H9 (cell line): Measurements from ENCODE around the gene IGFL4. TPM values are rescaled to one million over a fixed set of nuclear protein-coding genes. Genes with fewer than 3 reads are reported as not detected.

ENCODE experiments used
- DNase-seq: peaks from one replicate; pipeline ENCODE4 v3.0.0-alpha.2; 2017
- H2AFZ ChIP-seq: one replicate; pipeline ENCODE4 v1.6.1; 2013; ENCODE audit warnings: mild to moderate bottlenecking, low read length, control low read depth, moderate library complexity
- H2AK5ac ChIP-seq: 2 replicates; pipeline ENCODE4 v1.6.1; 2013; ENCODE audit warnings: low read length, control low read depth, mixed read lengths; ENCODE audit not compliant: insufficient read length
- H2BK120ac ChIP-seq: one replicate; pipeline ENCODE4 v1.6.1; 2013; ENCODE audit warnings: low read depth, mild to moderate bottlenecking, low read length, control low read depth, inconsistent platforms; ENCODE audit not compliant: poor library complexity, severe bottlenecking
- H2BK12ac ChIP-seq: 2 replicates; pipeline ENCODE4 v1.6.1; 2013; ENCODE audit warnings: low read length, control low read depth, mixed read lengths, low read depth; ENCODE audit not compliant: insufficient read length
- H2BK15ac ChIP-seq: 2 replicates; pipeline ENCODE4 v1.6.1; 2013; ENCODE audit warnings: low read depth, low read length, control low read depth
- H2BK20ac ChIP-seq: one replicate; pipeline ENCODE4 v1.6.1; 2013; ENCODE audit warnings: low read depth, mild to moderate bottlenecking, low read length, control low read depth, inconsistent platforms; ENCODE audit not compliant: poor library complexity, severe bottlenecking
- H2BK5ac ChIP-seq: 2 replicates; pipeline ENCODE4 v1.6.1; 2013; ENCODE audit warnings: low read length, control low read depth, mixed read lengths; ENCODE audit not compliant: insufficient read length
- H3K14ac ChIP-seq: 2 replicates; pipeline ENCODE4 v1.6.1; 2013; ENCODE audit warnings: low read length, control low read depth; ENCODE audit not compliant: insufficient read depth
- H3K18ac ChIP-seq: 2 replicates; pipeline ENCODE4 v1.6.1; 2013; ENCODE audit warnings: low read depth, mild to moderate bottlenecking, mixed read lengths, low read length, control low read depth; ENCODE audit not compliant: insufficient read length
- H3K23ac ChIP-seq: 2 replicates; pipeline ENCODE4 v1.6.1; 2013; ENCODE audit warnings: low read length, control low read depth, mixed read lengths, low read depth; ENCODE audit not compliant: insufficient read length
- H3K23me2 ChIP-seq: 2 replicates; pipeline ENCODE4 v1.6.1; 2013; ENCODE audit warnings: low read depth, mild to moderate bottlenecking, mixed read lengths, low read length, control low read depth; ENCODE audit not compliant: insufficient read length, poor library complexity, severe bottlenecking
- H3K27ac ChIP-seq: 2 replicates; pipeline ENCODE4 v1.5.1; 2013; ENCODE audit warnings: low read length, control low read depth, mixed read lengths, low read depth; ENCODE audit not compliant: insufficient read length
- H3K27me3 ChIP-seq: 2 replicates; pipeline ENCODE4 v1.6.1; 2013; ENCODE audit warnings: low read length, control low read depth, inconsistent platforms; ENCODE audit not compliant: insufficient read depth
- H3K4ac ChIP-seq: 2 replicates; pipeline ENCODE4 v1.6.1; 2013; ENCODE audit warnings: low read depth, mild to moderate bottlenecking, control low read depth, inconsistent platforms, low read length, moderate library complexity
- H3K4me1 ChIP-seq: 2 replicates; pipeline ENCODE4 v1.6.1; 2013; ENCODE audit warnings: low read length, control low read depth, inconsistent platforms; ENCODE audit not compliant: insufficient read depth
- H3K4me2 ChIP-seq: 2 replicates; pipeline ENCODE4 v1.6.1; 2013; ENCODE audit warnings: low read length, control low read depth, mixed read lengths; ENCODE audit not compliant: insufficient read length, insufficient read depth
- H3K56ac ChIP-seq: 2 replicates; pipeline ENCODE4 v1.6.1; 2013; ENCODE audit warnings: low read depth, mild to moderate bottlenecking, mixed read lengths, low read length, control low read depth; ENCODE audit not compliant: insufficient read length
- H3K79me1 ChIP-seq: 2 replicates; pipeline ENCODE4 v1.6.1; 2013; ENCODE audit warnings: low read depth, mild to moderate bottlenecking, moderate library complexity, low read length, control low read depth, inconsistent platforms; ENCODE audit not compliant: insufficient read depth, poor library complexity, severe bottlenecking
- H3K79me2 ChIP-seq: 2 replicates; pipeline ENCODE4 v1.6.1; 2013; ENCODE audit warnings: low read length, control low read depth, inconsistent platforms; ENCODE audit not compliant: insufficient read depth
- H3K9ac ChIP-seq: 2 replicates; pipeline ENCODE4 v1.6.1; 2013; ENCODE audit warnings: low read length, control low read depth, mixed read lengths; ENCODE audit not compliant: insufficient read length; ENCODE audit errors: extremely low read depth
- H3K9me3 ChIP-seq: one replicate; pipeline ENCODE4 v1.6.1; 2013; ENCODE audit warnings: low read depth, low read length, inconsistent platforms; ENCODE audit not compliant: control insufficient read depth
- H3T11ph ChIP-seq: one replicate; pipeline ENCODE4 v1.6.1; 2013; ENCODE audit warnings: mild to moderate bottlenecking, low read length, control low read depth, inconsistent platforms
- H4K20me1 ChIP-seq: one replicate; pipeline ENCODE4 v1.6.1; 2013; ENCODE audit not compliant: control insufficient read depth, insufficient read length, insufficient read depth
- H4K5ac ChIP-seq: 2 replicates; pipeline ENCODE4 v1.6.1; 2013; ENCODE audit warnings: low read depth, mild to moderate bottlenecking, mixed read lengths, low read length, control low read depth; ENCODE audit not compliant: insufficient read length
- H4K8ac ChIP-seq: replicated peaks from 2 replicates; pipeline ENCODE4 v1.6.1; 2013; ENCODE audit warnings: low read length, control low read depth, mixed read lengths, low read depth; ENCODE audit not compliant: insufficient read length
- H4K91ac ChIP-seq: 2 replicates; pipeline ENCODE4 v1.6.1; 2013; ENCODE audit warnings: low read depth, mild to moderate bottlenecking, moderate library complexity, mixed read lengths, low read length, control low read depth; ENCODE audit not compliant: insufficient read length
- H3K27ac Mint-ChIP-seq, 3 experiments: 2 replicates in 2 of 3; 3 replicates in 1 of 3; pipeline ENCODE4 v1.8.0; 2020 to 2021; ENCODE audit warnings: mixed read lengths in 3 of 3, mild to moderate bottlenecking in 1 of 3, moderate library complexity in 1 of 3
- H3K27me3 Mint-ChIP-seq: 2 replicates; pipeline ENCODE4 v1.8.0; 2021; ENCODE audit warnings: low read depth, mild to moderate bottlenecking, moderate library complexity, mixed read lengths
- H3K36me3 Mint-ChIP-seq, 3 experiments: 2 replicates in 2 of 3; 3 replicates in 1 of 3; pipeline ENCODE4 v1.8.0; 2020 to 2021; ENCODE audit warnings: low read depth in 3 of 3, mixed read lengths in 3 of 3; ENCODE audit not compliant: insufficient read depth in 1 of 3
- H3K4me1 Mint-ChIP-seq, 2 experiments: 2 replicates each; pipeline ENCODE4 v1.8.0; 2020; ENCODE audit warnings: mixed read lengths in 2 of 2
- H3K4me3 Mint-ChIP-seq, 2 experiments: 2 replicates in 1 of 2; 3 replicates in 1 of 2; pipeline ENCODE4 v1.8.0; 2020 to 2021; ENCODE audit warnings: mild to moderate bottlenecking in 2 of 2, mixed read lengths in 2 of 2, moderate library complexity in 1 of 2
- H3K9me3 Mint-ChIP-seq, 2 experiments: 2 replicates in 1 of 2; 3 replicates in 1 of 2; pipeline ENCODE4 v1.8.0; 2020; ENCODE audit warnings: mild to moderate bottlenecking in 2 of 2, mixed read lengths in 2 of 2, moderate library complexity in 1 of 2
- WGBS: extraction: QIAGEN DNeasy Blood & Tissue Kit; methylation state at CpG from one replicate; pipeline ENCODE4 v1.1.7; 2013; ENCODE audit warnings: missing lambda C conversion rate, low lambda C conversion rate, mixed read lengths; ENCODE audit not compliant: insufficient read length; ENCODE audit errors: extremely low coverage; 5-methylcytosine and 5-hydroxymethylcytosine counted together
- total RNA-seq: library from RNA; stranded (reverse); gene quantifications from 2 replicates; pipeline ENCODE4 v1.2.1, GENCODE V29; 2021
- TF ChIP-seq, protein P1 (sequence below): fragments of 200-600 bp; sonication (generic); conservative IDR thresholded peaks from 3 replicates; pipeline ENCODE4 v1.8.0; 2021; ENCODE audit warnings: antibody characterized with exemption, mild to moderate bottlenecking

The IGFL4 gene
- total RNA-seq, 1 experiment from 2014 or later = 0.33 TPM

DNA sequence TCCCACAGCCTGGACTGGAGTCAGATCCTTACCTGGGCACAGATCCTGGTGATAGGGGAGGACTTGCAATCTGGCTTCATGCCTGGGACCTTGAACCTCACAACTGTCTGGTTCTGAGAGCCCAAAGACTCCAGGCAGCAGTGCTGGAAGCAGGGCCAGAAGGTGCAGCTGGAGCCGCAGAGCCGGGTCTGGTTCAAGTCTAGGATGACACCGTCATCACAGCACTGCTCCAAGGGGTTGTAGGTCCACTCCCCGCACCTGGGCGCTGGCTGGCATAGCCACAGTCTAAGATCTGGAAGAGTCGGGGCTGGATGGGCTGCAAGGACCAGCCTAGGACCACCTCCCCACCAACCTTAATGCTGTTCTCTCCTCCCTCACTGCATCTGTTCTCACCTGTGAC is 677 bp downstream of the IGFL4 start:
- Histone ChIP-seq H2BK12ac (no peak overlapping the region), H3K27ac (no peak overlapping the region), H2BK20ac (no peak overlapping the region), H4K20me1 (no peaks in the 10 kb centered on the region), H3K18ac (no peak overlapping the region), H3K4ac (no peak overlapping the region), H2BK120ac (no peak overlapping the region), H3K9me3 (peaks cover 5% of the 10 kb centered on the region), H3K4me1 (no peaks in the 10 kb centered on the region), H3K79me1 (no peaks in the 10 kb centered on the region), H3K14ac (no peak overlapping the region), H2BK15ac (no peak overlapping the region), H3K9ac (no peak overlapping the region), H3T11ph (no peak overlapping the region), H3K23me2 (no peaks in the 10 kb centered on the region), H3K79me2 (no peaks in the 10 kb centered on the region), H2AFZ (no peak overlapping the region), H3K23ac (no peak overlapping the region), H3K27me3 (no peaks in the 10 kb centered on the region), H4K91ac (no peak overlapping the region), H3K4me2 (no peak overlapping the region), H2AK5ac (no peak overlapping the region), H2BK5ac (no peak overlapping the region), H3K56ac (no peak overlapping the region), H4K8ac (no peak overlapping the region), H4K5ac (no peak overlapping the region)
- no peak for DNase-seq
- Mint-ChIP-seq H3K4me3 (no peak overlapping the region), H3K27me3 (peaks cover 58% of the 10 kb centered on the region), H3K4me1 (peaks cover 0 to 7% of the 10 kb centered on the region in 2 experiments; a peak in 2 of 4 replicates), H3K9me3 (peaks cover 34 to 53% of the 10 kb centered on the region in 2 experiments), H3K27ac (no peak overlapping the region; a peak in 1 of 7 replicates), H3K36me3 (peaks cover 0 to 8% (median 6%) of the 10 kb centered on the region in 3 experiments; a peak in 6 of 7 replicates)
- no CpG with 5 or more reads among the region's 6 CpGs for whole genome bisulfite sequencing
- TF ChIP-seq, protein P1, sequence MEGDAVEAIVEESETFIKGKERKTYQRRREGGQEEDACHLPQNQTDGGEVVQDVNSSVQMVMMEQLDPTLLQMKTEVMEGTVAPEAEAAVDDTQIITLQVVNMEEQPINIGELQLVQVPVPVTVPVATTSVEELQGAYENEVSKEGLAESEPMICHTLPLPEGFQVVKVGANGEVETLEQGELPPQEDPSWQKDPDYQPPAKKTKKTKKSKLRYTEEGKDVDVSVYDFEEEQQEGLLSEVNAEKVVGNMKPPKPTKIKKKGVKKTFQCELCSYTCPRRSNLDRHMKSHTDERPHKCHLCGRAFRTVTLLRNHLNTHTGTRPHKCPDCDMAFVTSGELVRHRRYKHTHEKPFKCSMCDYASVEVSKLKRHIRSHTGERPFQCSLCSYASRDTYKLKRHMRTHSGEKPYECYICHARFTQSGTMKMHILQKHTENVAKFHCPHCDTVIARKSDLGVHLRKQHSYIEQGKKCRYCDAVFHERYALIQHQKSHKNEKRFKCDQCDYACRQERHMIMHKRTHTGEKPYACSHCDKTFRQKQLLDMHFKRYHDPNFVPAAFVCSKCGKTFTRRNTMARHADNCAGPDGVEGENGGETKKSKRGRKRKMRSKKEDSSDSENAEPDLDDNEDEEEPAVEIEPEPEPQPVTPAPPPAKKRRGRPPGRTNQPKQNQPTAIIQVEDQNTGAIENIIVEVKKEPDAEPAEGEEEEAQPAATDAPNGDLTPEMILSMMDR = no peak
